Adrenal gland (tissue), 12 donors: ENCODE measurements around the gene KYNU. TPM values are rescaled to one million over a fixed set of nuclear protein-coding genes. Genes with fewer than 3 reads are reported as not detected.
"Not testable (repeated sequence)": the region's sequence is repeated elsewhere in the genome, so short reads cannot be mapped to it uniquely, and the experiment has no call there.

Source experiments
- DNase-seq, 7 donors: peaks; one replicate each; pipeline ENCODE4 v3.0.0-alpha.2; 2019 to 2020
- H3K27ac ChIP-seq, 5 donors: fragments of 200-600 bp; sonication (generic) in 4 of 5; 1 replicate in 3 of 5; 2 replicates in 2 of 5; pipeline versions ENCODE4 v1.5.1 to v1.8.0; 2016 to 2020; ENCODE audit warnings: mild to moderate bottlenecking in 1 of 5
- H3K27me3 ChIP-seq: fragments of 200-600 bp; 2 replicates; pipeline ENCODE4 v1.8.0; 2021
- H3K36me3 ChIP-seq, 2 donors: fragments of 200-600 bp; replicated peaks in 1 of 2; 1 replicate in 1 of 2; 2 replicates in 1 of 2; pipeline versions ENCODE4 v1.5.1 to v1.8.0; 2018 to 2022
- H3K4me1 ChIP-seq, 2 donors: fragments of 200-600 bp; replicated peaks in 1 of 2; 1 replicate in 1 of 2; 2 replicates in 1 of 2; pipeline versions ENCODE4 v1.5.1 to v1.8.0; 2018 to 2021
- H3K4me3 ChIP-seq, 4 donors: fragments of 200-600 bp; sonication (generic) in 3 of 4; one replicate each; pipeline ENCODE4 v1.5.1; 2016 to 2018
- H3K9me3 ChIP-seq, 3 donors: fragments of 200-600 bp; sonication (generic) in 1 of 3; replicated peaks in 1 of 3; 1 replicate in 2 of 3; 2 replicates in 1 of 3; pipeline versions ENCODE4 v1.5.1 to v1.8.0; 2016 to 2021
- POLR2A ChIP-seq, 2 donors: fragments of 450-650 bp; IDR thresholded peaks; one replicate each; pipeline ENCODE4 v1.6.1; 2017; ENCODE audit warnings: antibody characterized with exemption in 2 of 2, mild to moderate bottlenecking in 2 of 2, moderate library complexity in 1 of 2
- WGBS, 4 donors: extraction: QIAGEN DNeasy Blood & Tissue Kit in 2 of 4; methylation state at CpG; one replicate each; pipeline versions ENCODE4 v1.1.5 to v1.1.7; 2013 to 2017; 5-methylcytosine and 5-hydroxymethylcytosine counted together
- intact Hi-C, 2 donors: fragments of 100-400 bp; cut with DNase I; formaldehyde crosslinking; loops; one replicate each; pipeline versions ENCODE4 v1.14.1 to v1.15.0; 2022 to 2023
- polyA plus RNA-seq, 3 donors: library from polyadenylated mRNA; stranded (reverse); fragments of 200-250 nt in 2 of 3; fragments of 350-450 nt in 1 of 3; fragmentation: Illumina TruSeq in 1 of 3; extraction: RNeasy Lipid Tissue Mini Kit (QIAGEN cat#74804) in 1 of 3; gene quantifications; one replicate each; pipeline ENCODE4 v1.2.3, GENCODE V29; 2013 to 2014
- total RNA-seq, 9 donors: library from RNA; depleted of rRNA in 4 of 9; stranded (reverse); fragments of >200 nt in 4 of 9; fragments of 120-200 nt in 1 of 9; fragmentation: NEBNext Ultra II Directional in 1 of 9; extraction: Animal tissue kit (Norgen Biotek cat#: 25700) in 1 of 9; gene quantifications; one replicate each; pipeline versions ENCODE4 v1.1.0 to v1.2.4, GENCODE V29; 2013 to 2023
- TF ChIP-seq, protein P1 (sequence below), 6 experiments: fragments of 450-650 bp in 4 of 6; fragments of 200-600 bp in 2 of 6; sonication (generic) in 1 of 6; IDR thresholded peaks; 1 replicate in 5 of 6; 2 replicates in 1 of 6; pipeline versions ENCODE4 v1.5.1 to v1.8.0; 2016 to 2021; ENCODE audit warnings: antibody characterized with exemption in 6 of 6, mild to moderate bottlenecking in 2 of 6, moderate library complexity in 1 of 6
- donor health status: healthy with polysubstance abuse.
- donor health status: Bipolar disorder and iron deficiency.
- donor health status: DM: yes; HTN: yes; CAD: no.
- donor health status: DM: no; HTN: no; CAD: no.
- donor health status: DM: no; HTN: no; CAD: no.
- donor health status: DM: yes; HTN: yes; CAD: no.

Gene KYNU
- total and polyA plus RNA-seq, 12 donors, result 1.9 to 30.2 (median 9.2) TPM

- no peaks in the 10 kb centered on the region for H3K27me3 ChIP-seq
These were observed 151.7 kb downstream of the KYNU start for GRCh38 chr2:143029141-143029540.

DNA sequence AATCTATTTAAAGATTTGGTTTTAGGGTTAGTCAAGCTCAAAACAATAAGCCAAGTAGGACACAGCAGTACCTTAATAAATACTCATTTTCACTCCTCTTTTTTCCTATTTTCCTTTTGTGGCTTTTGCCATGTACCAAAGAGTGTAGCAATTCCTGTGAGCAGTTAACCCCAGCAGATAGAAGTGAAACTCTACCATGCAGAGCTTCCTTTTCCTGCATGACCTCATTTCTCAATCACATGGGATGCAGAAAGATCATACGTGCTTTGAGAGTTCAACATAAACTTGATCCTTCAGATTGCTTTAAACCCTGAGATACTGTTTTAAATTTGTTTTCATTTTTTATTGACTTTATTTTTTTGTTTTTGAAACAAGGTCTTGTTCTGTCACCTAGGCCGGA lies 152.7 kb downstream of the KYNU start:
- Histone ChIP-seq H3K9me3 (no peaks in the 10 kb centered on the region), H3K36me3 (no peaks in the 10 kb centered on the region)
- intact Hi-C loops, result no loop called here

More at GRCh38 chr2:143029141-143029540, 151.7 kb downstream of the KYNU start:
- WGBS, 4 donors, result 72 to 95% (median 87%) methylated on average over 2 of the region's 2 CpGs
- intact Hi-C loops, result no loop called here
- H3K36me3 ChIP-seq, result no peaks in the 10 kb centered on the region
- no peaks in the 10 kb centered on the region for H3K9me3 ChIP-seq
- no peak overlapping the region for H3K4me3 ChIP-seq
- DNase-seq, result no peak
- no peaks in the 10 kb centered on the region for H3K4me1 ChIP-seq
- no peak for TF ChIP-seq POLR2A (IDR thresholded peaks at IDR 0.05)
- TF ChIP-seq, protein P1, sequence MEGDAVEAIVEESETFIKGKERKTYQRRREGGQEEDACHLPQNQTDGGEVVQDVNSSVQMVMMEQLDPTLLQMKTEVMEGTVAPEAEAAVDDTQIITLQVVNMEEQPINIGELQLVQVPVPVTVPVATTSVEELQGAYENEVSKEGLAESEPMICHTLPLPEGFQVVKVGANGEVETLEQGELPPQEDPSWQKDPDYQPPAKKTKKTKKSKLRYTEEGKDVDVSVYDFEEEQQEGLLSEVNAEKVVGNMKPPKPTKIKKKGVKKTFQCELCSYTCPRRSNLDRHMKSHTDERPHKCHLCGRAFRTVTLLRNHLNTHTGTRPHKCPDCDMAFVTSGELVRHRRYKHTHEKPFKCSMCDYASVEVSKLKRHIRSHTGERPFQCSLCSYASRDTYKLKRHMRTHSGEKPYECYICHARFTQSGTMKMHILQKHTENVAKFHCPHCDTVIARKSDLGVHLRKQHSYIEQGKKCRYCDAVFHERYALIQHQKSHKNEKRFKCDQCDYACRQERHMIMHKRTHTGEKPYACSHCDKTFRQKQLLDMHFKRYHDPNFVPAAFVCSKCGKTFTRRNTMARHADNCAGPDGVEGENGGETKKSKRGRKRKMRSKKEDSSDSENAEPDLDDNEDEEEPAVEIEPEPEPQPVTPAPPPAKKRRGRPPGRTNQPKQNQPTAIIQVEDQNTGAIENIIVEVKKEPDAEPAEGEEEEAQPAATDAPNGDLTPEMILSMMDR (IDR thresholded peaks at IDR 0.05), result no peak
- no peak overlapping the region for H3K27ac ChIP-seq

DNA sequence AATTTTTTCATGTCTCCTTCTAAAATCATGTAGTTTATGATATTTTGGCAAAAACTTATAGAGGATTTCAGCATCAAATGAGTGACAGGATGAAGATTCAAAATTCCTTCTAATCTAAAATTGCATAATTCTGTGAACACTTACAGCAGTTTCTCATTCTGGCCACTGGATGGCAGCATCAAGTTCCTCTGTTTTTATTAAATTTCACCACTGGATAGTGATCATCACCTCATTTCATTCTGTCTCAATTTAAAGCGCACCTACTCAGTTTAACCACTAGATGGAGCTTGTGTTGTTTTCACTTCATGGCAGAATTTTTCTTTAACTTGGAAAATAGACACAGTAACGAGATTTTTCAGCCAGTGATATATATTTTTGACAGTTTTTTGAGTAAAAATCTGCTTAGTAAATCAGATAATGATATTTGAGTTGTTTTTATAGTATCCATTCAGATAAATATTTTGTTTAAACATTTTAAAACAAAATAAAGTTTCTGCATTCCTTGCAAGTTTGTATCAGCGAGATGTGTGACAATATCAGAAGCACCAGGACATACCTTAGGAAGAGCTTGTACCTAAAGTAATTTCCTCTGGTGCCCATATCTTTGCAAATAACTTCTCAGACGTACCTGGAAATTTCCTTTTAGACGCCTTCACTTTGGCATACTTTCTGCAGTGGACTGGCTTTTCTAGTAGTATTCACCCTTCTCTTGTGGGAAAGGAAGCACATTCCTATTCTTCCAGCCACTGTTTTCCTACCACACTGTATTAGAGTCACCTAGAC lies 157.0 kb downstream of the KYNU start:
- H3K9me3 ChIP-seq, result no peaks in the 10 kb centered on the region
- no peaks in the 10 kb centered on the region for H3K4me1 ChIP-seq
- peak; percentile 42 to 85 (median 64) for DNase-seq
- TF ChIP-seq, protein P1 (IDR thresholded peaks at IDR 0.05), result peak; percentile 94 to 100 (median 98)
- no peak for TF ChIP-seq POLR2A (IDR thresholded peaks at IDR 0.05)
- intact Hi-C loops, result no loop called here
- no peaks in the 10 kb centered on the region for H3K27me3 ChIP-seq
- H3K4me3 ChIP-seq, result no peak overlapping the region
- no peaks in the 10 kb centered on the region for H3K36me3 ChIP-seq
- H3K27ac ChIP-seq, result no peak overlapping the region
- 29 to 33% (median 33%) methylated on average over 5 of the region's 5 CpGs for WGBS, 4 donors

More for the DNA sequence above, 152.7 kb downstream of the KYNU start:
- Histone ChIP-seq H3K4me1 (no peaks in the 10 kb centered on the region), H3K27ac (no peak overlapping the region), H3K4me3 (no peak overlapping the region), H3K27me3 (no peaks in the 10 kb centered on the region)
- TF ChIP-seq, protein P1 (IDR thresholded peaks at IDR 0.05), result no peak
- TF ChIP-seq POLR2A (IDR thresholded peaks at IDR 0.05), result no peak
- DNase-seq, result no peak
- WGBS, 4 donors, result 73 to 85% (median 78%) methylated on average over 2 of the region's 2 CpGs

GRCh38 chr2:143051465-143051864 lies 174.0 kb downstream of the KYNU start:
- no peaks in the 10 kb centered on the region for H3K4me1 ChIP-seq
- H3K9me3 ChIP-seq, result no peaks in the 10 kb centered on the region
- no peak for DNase-seq
- intact Hi-C loops, result no loop called here
- H3K4me3 ChIP-seq, result no peak overlapping the region
- no peak for TF ChIP-seq POLR2A (IDR thresholded peaks at IDR 0.05)
- TF ChIP-seq, protein P1 (IDR thresholded peaks at IDR 0.05), result no peak
- no peaks in the 10 kb centered on the region for H3K36me3 ChIP-seq
- H3K27ac ChIP-seq, result no peak overlapping the region
- no peaks in the 10 kb centered on the region for H3K27me3 ChIP-seq
- 90 to 100% (median 95%) methylated on average over 1 of the region's 1 CpG for WGBS, 4 donors

- H3K9me3 ChIP-seq, intact Hi-C loops, H3K36me3 ChIP-seq, H3K4me1 ChIP-seq, DNase-seq, H3K27me3 ChIP-seq, H3K4me3 ChIP-seq, H3K27ac ChIP-seq: not testable (repeated sequence)
- WGBS, 4 donors, result 82 to 96% (median 91%) methylated on average over 4 of the region's 4 CpGs
These were observed 176.0 kb downstream of the KYNU start for GRCh38 chr2:143053437-143053836.
